Smooth muscle cell of the brain vasculature (primary cell): Measurements from ENCODE around the gene YIF1A.
"Not testable (repeated sequence)": the region's sequence is repeated elsewhere in the genome, so short reads cannot be mapped to it uniquely, and the experiment has no call there.

Source experiments
- DNase-seq: peaks from one replicate; pipeline ENCODE4 v3.0.0-alpha.2; 2012; ENCODE audit warnings: low read depth, low spot score

The YIF1A gene

GRCh38 chr11:66287211-66287888 lies 1.6 kb downstream of the YIF1A start:
- no peak for DNase-seq

- DNase-seq = no peak
Measured at GRCh38 chr11:66286699-66287098, 2.2 kb downstream of the YIF1A start.

GRCh38 chr11:66285250-66285947 lies 3.5 kb downstream of the YIF1A start:
- DNase-seq = no peak

- DNase-seq = no peak
Measured at GRCh38 chr11:66284526-66285078, 4.3 kb downstream of the YIF1A start.

- DNase-seq = no peak
Measured at GRCh38 chr11:66283461-66284105, 5.4 kb downstream of the YIF1A start.

- DNase-seq = peak; percentile 81
Measured at GRCh38 chr11:66282468-66283455, 6.2 kb downstream of the YIF1A start.

GRCh38 chr11:66281776-66282467 lies 7.0 kb downstream of the YIF1A start:
- no peak for DNase-seq

GRCh38 chr11:66281001-66281400 lies 7.9 kb downstream of the YIF1A start:
- DNase-seq = no peak

GRCh38 chr11:66280428-66280827 lies 8.5 kb downstream of the YIF1A start:
- no peak for DNase-seq

- no peak for DNase-seq
Measured at GRCh38 chr11:66279092-66279734, 9.7 kb downstream of the YIF1A start.

- DNase-seq = no peak
Measured at GRCh38 chr11:66278363-66279091, 10.4 kb downstream of the YIF1A start.

GRCh38 chr11:66277471-66278362 lies 11.2 kb downstream of the YIF1A start, which contains the start of gene CNIH2:
Gene CNIH2 (plus strand): TSS chr11:66278175. CDS start chr11:66278457, 282 bp downstream.
- DNase-seq = no peak

GRCh38 chr11:66277064-66277463 lies 11.9 kb downstream of the YIF1A start:
- DNase-seq = not testable (repeated sequence)

GRCh38 chr11:66276619-66277018 lies 12.3 kb downstream of the YIF1A start:
- DNase-seq = not testable (repeated sequence)

- no peak for DNase-seq
Measured at GRCh38 chr11:66275984-66276612, 12.8 kb downstream of the YIF1A start.

- DNase-seq = no peak
Measured at GRCh38 chr11:66275396-66275795, 13.5 kb downstream of the YIF1A start.

- no peak for DNase-seq
Measured at GRCh38 chr11:66274219-66274618, 14.7 kb downstream of the YIF1A start.

- no peak for DNase-seq
Measured at GRCh38 chr11:66272596-66272995, 16.3 kb downstream of the YIF1A start.
